ENCODE measurements around the gene ST14. TPM values are rescaled to one million over a fixed set of nuclear protein-coding genes. Genes with fewer than 3 reads are reported as not detected.
"Not testable (repeated sequence)": the region's sequence is repeated elsewhere in the genome, so short reads cannot be mapped to it uniquely, and the experiment has no call there.

Gene ST14
- total RNA-seq, 1 donor from 2014 or later = 0.13 TPM

- DNase-seq (ENCODE audit: low read depth in 2 of 2) = no peak
These were observed 28.5 kb downstream of the ST14 start for GRCh38 chr11:130188047-130188446.

- DNase-seq (ENCODE audit: low read depth in 2 of 2) = no peak
These were observed 29.2 kb downstream of the ST14 start for GRCh38 chr11:130188585-130189347.

GRCh38 chr11:130189492-130190210 is 30.1 kb downstream of the ST14 start:
- no peak for DNase-seq (ENCODE audit: low read depth in 2 of 2)

GRCh38 chr11:130190371-130190881 is 30.8 kb downstream of the ST14 start:
- DNase-seq (ENCODE audit: low read depth in 2 of 2) = no peak

GRCh38 chr11:130191896-130192295 is 32.3 kb downstream of the ST14 start:
- no peak for DNase-seq (ENCODE audit: low read depth in 2 of 2)

- DNase-seq (ENCODE audit: low read depth in 2 of 2) = no peak
These were observed 33.3 kb downstream of the ST14 start for GRCh38 chr11:130192845-130193267.

GRCh38 chr11:130193551-130193950 is 34.0 kb downstream of the ST14 start:
- DNase-seq (ENCODE audit: low read depth in 2 of 2) = not testable (repeated sequence)

- no peak for DNase-seq (ENCODE audit: low read depth in 2 of 2)
These were observed 34.9 kb downstream of the ST14 start for GRCh38 chr11:130194241-130195023.

GRCh38 chr11:130197386-130198035 is 37.9 kb downstream of the ST14 start:
- no peak for DNase-seq (ENCODE audit: low read depth in 2 of 2)

- no peak for DNase-seq (ENCODE audit: low read depth in 2 of 2)
These were observed 38.7 kb downstream of the ST14 start for GRCh38 chr11:130198292-130198691.

GRCh38 chr11:130198964-130199363 is 39.4 kb downstream of the ST14 start:
- DNase-seq (ENCODE audit: low read depth in 2 of 2) = no peak

GRCh38 chr11:130199792-130200191 is 40.2 kb downstream of the ST14 start:
- DNase-seq (ENCODE audit: low read depth in 2 of 2) = no peak

GRCh38 chr11:130201026-130201425 is 41.4 kb downstream of the ST14 start:
- DNase-seq (ENCODE audit: low read depth in 2 of 2) = no peak

GRCh38 chr11:130202009-130202817 is 42.6 kb downstream of the ST14 start:
- DNase-seq (ENCODE audit: low read depth in 2 of 2) = no peak

GRCh38 chr11:130202818-130203689 is 43.5 kb downstream of the ST14 start:
- DNase-seq (ENCODE audit: low read depth in 2 of 2) = no peak

- no peak for DNase-seq (ENCODE audit: low read depth in 2 of 2)
These were observed 44.5 kb downstream of the ST14 start for GRCh38 chr11:130203766-130204702.

GRCh38 chr11:130204703-130205095 is 45.1 kb downstream of the ST14 start:
- no peak for DNase-seq (ENCODE audit: low read depth in 2 of 2)

GRCh38 chr11:130206141-130206540 is 46.6 kb downstream of the ST14 start:
- no peak for DNase-seq (ENCODE audit: low read depth in 2 of 2)
